Pericardium fibroblast (primary cell): ENCODE results near the gene FJX1. TPM values are rescaled to one million over a fixed set of nuclear protein-coding genes. Genes with fewer than 3 reads are reported as not detected.

Experiments
- total RNA-seq: library from RNA; depleted of rRNA; stranded (reverse); fragments of >200 nt; gene quantifications from 2 replicates; pipeline ENCODE4 v1.2.3, GENCODE V29; 2015

FJX1 gene, protein sequence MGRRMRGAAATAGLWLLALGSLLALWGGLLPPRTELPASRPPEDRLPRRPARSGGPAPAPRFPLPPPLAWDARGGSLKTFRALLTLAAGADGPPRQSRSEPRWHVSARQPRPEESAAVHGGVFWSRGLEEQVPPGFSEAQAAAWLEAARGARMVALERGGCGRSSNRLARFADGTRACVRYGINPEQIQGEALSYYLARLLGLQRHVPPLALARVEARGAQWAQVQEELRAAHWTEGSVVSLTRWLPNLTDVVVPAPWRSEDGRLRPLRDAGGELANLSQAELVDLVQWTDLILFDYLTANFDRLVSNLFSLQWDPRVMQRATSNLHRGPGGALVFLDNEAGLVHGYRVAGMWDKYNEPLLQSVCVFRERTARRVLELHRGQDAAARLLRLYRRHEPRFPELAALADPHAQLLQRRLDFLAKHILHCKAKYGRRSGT
- 16.3 and 44.0 TPM in 2 replicates for total RNA-seq

DNA sequence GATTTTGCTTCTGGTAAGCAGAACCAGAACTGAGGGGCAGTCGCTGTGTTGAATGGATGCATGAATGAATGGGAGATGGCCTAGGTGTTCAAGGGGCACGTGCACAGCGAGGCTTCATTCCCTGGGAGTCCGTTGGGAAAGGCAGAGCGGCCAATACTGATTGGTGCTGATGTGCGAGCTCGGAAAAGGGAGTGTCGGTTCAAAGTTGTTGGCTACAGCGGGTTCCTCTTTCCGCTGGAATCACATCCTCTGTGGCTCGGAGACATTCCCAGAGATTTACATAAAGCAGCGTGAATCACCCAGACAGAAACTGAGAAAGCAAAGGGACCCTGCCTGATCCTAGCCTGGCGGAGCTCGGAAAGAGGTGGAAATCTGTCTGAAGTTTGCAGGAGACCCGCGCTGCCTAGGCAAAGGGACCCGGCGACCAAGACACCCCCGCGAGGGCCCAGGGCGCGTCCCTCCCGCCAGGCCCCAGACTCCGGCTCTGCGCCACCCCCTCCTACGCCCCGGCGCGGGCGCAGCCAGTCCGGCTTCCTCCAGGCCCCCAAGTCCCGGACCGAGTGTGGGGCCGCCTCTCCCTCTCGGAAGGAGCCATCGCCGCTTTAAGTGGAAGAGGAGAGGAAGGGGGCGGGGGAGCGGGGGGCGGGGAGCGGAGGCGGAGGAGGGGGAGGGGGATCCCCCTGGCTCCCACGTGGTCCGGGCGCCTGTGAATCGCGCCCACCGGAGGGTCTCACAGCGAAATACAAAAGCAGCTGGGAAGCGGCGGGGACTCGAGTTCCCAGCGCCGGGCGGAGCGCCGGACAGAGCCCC, at the start of gene FJX1:
Gene FJX1 (plus strand): TSS at position 774 of the 810 bp plus-strand sequence. CDS start 177 bp downstream, outside the sequence.

GRCh38 chr11:35662649-35663407, 44.6 kb downstream of the FJX1 start, which contains the start of gene TRIM44:
TRIM44 (plus strand) TSS chr11:35662775; CDS start chr11:35663112, 337 bp downstream.

Other genes starting within 250 kb of the FJX1 start
- gene SLC1A2, start 198.9 kb upstream of the FJX1 start, total RNA-seq, result 0.17 and 2.0 TPM in 2 replicates
- gene PAMR1, start 92.8 kb upstream of the FJX1 start, total RNA-seq, result 40.8 and 219 TPM in 2 replicates
- 19.7 and 21.6 TPM in 2 replicates for gene TRIM44, start 44.3 kb downstream of the FJX1 start, total RNA-seq